ENCODE results near the gene ARID1B.
"Not testable (repeated sequence)": the region's sequence is repeated elsewhere in the genome, so short reads cannot be mapped to it uniquely, and the experiment has no call there.

Gene ARID1B

GRCh38 chr6:157034436-157035230, 257.5 kb downstream of the ARID1B start:
- DNase-seq: no peak

- no peak for DNase-seq
These were observed 258.4 kb downstream of the ARID1B start for GRCh38 chr6:157035546-157035945.

- DNase-seq: no peak
These were observed 259.1 kb downstream of the ARID1B start for GRCh38 chr6:157036245-157036711.

GRCh38 chr6:157037165-157037564, 260.0 kb downstream of the ARID1B start:
- DNase-seq: no peak

- DNase-seq: no peak
These were observed 261.4 kb downstream of the ARID1B start for GRCh38 chr6:157038610-157039009.

- not testable (repeated sequence) for DNase-seq
These were observed 262.5 kb downstream of the ARID1B start for GRCh38 chr6:157039639-157040038.

- no peak for DNase-seq
These were observed 263.0 kb downstream of the ARID1B start for GRCh38 chr6:157040191-157040590.

- no peak for DNase-seq
These were observed 268.8 kb downstream of the ARID1B start for GRCh38 chr6:157045831-157046454.

GRCh38 chr6:157046776-157047175, 269.6 kb downstream of the ARID1B start:
- DNase-seq: no peak

- DNase-seq: no peak
These were observed 270.1 kb downstream of the ARID1B start for GRCh38 chr6:157047328-157047727.

- no peak for DNase-seq
These were observed 270.8 kb downstream of the ARID1B start for GRCh38 chr6:157047951-157048350.

- DNase-seq: no peak
These were observed 272.0 kb downstream of the ARID1B start for GRCh38 chr6:157049133-157049532.

- DNase-seq: no peak
These were observed 273.5 kb downstream of the ARID1B start for GRCh38 chr6:157050537-157051265.

- DNase-seq: no peak
These were observed 277.4 kb downstream of the ARID1B start for GRCh38 chr6:157054531-157054979.

GRCh38 chr6:157055863-157056262, 278.7 kb downstream of the ARID1B start:
- DNase-seq: no peak

- DNase-seq: no peak
These were observed 279.1 kb downstream of the ARID1B start for GRCh38 chr6:157056275-157056674.

- DNase-seq: no peak
These were observed 281.4 kb downstream of the ARID1B start for GRCh38 chr6:157058574-157058973.

GRCh38 chr6:157059781-157060180, 282.6 kb downstream of the ARID1B start:
- DNase-seq: no peak

- no peak for DNase-seq
These were observed 283.3 kb downstream of the ARID1B start for GRCh38 chr6:157060440-157060952.

- DNase-seq: no peak
These were observed 284.8 kb downstream of the ARID1B start for GRCh38 chr6:157061770-157062594.

- DNase-seq: no peak
These were observed 286.2 kb downstream of the ARID1B start for GRCh38 chr6:157063176-157063905.

GRCh38 chr6:157063923-157064322, 286.7 kb downstream of the ARID1B start:
- DNase-seq: no peak

Data from T-helper 9 cell (primary cell).